Activated gamma-delta T cell (primary cell): Measurements from ENCODE around the gene RAB38.

Source experiments
- DNase-seq: peaks from one replicate; lab custom pipeline; 2025; lab: John Stamatoyannopoulos, UW
- total RNA-seq, 2 donors: gene quantifications; one replicate each; lab custom pipeline; 2026; lab: John Stamatoyannopoulos, UW

RAB38 gene
- 1.5 to 1.8 reads per million in 2 donors for total RNA-seq

GRCh38 chr11:88174709-88175568 is at the start of gene RAB38:
RAB38 (minus strand) TSS chr11:88175443; CDS start chr11:88175384, 59 bp downstream.
- DNase-seq = peak; percentile 8

DNA sequence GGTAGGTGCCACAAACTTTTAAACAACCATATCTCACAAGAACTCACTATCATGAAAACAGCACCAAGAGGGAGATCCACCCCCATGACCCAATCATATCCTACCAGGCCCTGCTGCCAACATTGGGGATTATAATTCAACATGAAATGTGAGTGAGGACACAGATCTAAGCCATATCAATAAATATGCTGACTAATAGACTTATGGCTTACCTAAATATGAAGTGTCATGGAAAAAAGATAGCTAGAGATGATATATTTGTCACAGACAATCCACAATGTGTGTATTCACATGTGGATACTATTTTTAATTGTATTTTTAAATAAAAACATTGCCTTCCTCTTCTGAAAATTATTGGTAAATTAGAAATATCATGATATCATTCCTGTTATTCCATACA is 38.2 kb upstream of the RAB38 start:
- DNase-seq = no peak

DNA sequence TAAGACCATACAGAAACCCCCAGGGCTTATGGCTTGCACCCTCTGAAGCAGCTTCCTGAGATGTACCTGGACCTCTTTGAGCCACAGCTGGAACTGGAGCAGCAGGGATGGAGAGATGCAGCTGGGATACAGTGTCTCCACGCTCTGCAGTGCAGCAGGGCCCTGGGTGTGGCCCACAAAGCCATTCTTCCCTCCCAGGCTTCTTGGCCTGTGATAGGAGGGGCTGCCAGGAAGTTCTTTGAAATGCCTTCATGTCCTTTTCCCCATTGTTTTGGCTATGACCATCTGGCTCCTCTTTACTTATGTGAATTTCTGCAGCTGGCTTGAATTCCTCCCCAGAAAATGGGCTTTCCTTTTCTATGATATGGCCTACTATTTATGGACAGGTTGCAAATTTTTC is 37.1 kb upstream of the RAB38 start:
- no peak for DNase-seq

- DNase-seq = no peak
Measured at GRCh38 chr11:88208745-88209144, 33.5 kb upstream of the RAB38 start.

GRCh38 chr11:88206751-88207150 is 31.5 kb upstream of the RAB38 start:
- no peak for DNase-seq

- no peak for DNase-seq
Measured at GRCh38 chr11:88204353-88204752, 29.1 kb upstream of the RAB38 start.

DNA sequence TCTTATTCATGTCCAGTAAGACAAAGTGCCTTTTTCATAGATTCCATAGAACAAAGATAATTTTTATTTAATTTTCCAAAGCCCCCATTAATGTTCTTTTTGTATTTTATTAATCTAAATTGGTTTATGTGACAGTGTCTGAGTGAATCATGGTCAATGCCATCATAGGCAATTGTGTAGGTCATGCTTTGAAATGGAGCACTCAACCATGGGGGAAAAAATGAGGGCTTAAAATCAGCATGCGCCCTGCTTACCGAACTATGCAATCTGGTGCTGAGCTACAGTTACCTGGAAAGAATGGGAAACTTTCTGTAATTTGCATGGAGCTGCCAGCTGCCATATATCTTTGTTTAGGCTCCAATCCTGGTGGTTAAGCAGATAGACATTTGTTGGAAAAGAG is 28.4 kb upstream of the RAB38 start:
- DNase-seq = no peak

- DNase-seq = no peak
Measured at GRCh38 chr11:88202498-88202897, 27.3 kb upstream of the RAB38 start.

GRCh38 chr11:88196393-88196792 is 21.1 kb upstream of the RAB38 start:
- DNase-seq = no peak

- no peak for DNase-seq
Measured at GRCh38 chr11:88195908-88196307, 20.7 kb upstream of the RAB38 start.

DNA sequence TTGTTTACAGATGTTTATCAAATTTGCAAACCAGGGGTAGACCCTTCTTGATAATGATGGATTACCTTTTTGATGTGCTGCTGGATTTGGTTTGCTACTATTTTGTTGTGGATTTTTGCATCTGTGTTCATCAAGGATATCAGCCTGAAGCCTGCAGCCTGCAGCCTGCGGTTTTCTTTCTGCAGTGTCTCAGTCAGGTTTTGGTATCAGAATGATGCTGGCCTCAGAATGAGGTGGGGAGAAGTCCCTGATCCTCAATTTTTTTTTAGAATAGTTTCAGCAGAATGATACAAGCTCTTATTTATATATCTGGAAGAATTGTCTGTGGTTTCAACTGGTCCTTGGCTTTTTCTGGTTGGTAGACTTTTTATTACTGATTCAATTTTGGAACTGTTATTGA is 19.7 kb upstream of the RAB38 start:
- DNase-seq = no peak

GRCh38 chr11:88193278-88193677 is 18.0 kb upstream of the RAB38 start:
- no peak for DNase-seq

- DNase-seq = no peak
Measured at GRCh38 chr11:88188932-88189253, 13.7 kb upstream of the RAB38 start.

DNA sequence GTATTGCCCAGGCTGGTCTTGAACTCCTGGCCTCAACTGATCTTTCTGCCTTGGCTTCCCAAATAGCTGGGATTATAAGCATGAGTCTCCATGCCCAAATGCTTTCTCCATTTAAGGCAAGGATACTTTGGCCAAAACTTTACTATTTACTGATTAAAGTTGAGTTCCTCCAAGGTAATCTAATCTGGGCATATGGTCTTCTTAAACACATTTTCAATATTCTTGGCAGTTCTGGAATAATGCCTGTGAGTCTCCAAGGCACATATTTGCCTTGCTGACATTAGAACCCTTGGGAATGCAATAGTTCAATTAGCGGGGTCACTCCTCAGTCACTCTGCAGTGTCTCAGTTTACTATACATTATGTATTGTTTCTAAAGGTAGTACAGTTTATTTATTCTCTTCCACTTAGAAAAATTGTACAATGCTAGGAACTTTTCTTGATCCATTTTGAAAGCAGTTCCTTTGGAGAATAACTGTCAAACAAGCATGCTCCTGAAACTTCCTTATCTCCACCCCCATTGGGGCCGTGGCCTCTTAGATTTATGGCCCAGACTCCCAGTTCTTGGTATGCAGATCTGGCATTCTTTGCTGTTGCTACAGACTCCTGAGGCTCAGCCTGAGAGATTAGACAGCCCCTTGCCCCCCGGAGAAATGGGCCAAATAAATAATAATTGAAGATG is 13.1 kb upstream of the RAB38 start:
- DNase-seq = no peak

DNA sequence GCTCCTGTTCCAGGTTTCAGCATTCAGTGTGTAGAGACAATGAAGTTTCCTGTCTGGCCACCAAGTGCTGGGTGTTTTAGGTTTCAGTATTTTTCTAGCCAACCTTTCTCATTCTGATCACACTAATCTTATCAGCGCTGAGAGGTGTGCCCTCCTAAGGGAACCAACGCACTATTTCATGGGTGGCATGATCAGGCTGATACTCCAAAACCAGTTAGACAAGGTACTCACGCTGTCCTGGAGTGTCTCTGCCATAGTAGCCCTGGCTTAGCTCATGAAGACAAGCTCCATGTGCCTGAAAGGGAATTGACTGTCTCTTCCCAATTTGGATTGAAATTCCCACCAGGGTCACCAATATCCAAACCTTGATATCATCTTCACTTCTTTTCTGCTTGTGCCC is 8.0 kb upstream of the RAB38 start:
- no peak for DNase-seq

DNA sequence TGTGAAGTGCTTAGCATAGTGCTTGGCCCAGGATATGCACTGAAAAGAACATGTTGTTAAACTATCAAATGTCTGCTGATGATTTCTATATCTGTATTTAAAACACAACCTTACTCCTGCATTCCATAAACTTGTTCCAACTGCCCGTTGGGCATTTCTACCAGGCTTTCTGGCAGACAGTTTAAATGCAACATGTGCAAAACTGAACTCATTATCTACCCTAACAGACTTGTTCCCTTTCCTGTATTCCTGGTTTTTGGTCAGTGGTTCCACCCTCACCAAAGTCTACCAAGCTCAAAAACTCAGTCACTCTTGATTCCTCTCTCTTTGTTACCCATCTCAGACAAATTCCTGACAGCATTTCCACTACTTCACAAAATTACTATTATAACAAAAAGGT is 6.5 kb upstream of the RAB38 start:
- DNase-seq = no peak

- DNase-seq = no peak
Measured at GRCh38 chr11:88179971-88180629, 4.9 kb upstream of the RAB38 start.

GRCh38 chr11:88179141-88179540 is 3.9 kb upstream of the RAB38 start:
- DNase-seq = no peak

GRCh38 chr11:88178191-88178590 is 2.9 kb upstream of the RAB38 start:
- DNase-seq = no peak

- DNase-seq = no peak
Measured at GRCh38 chr11:88175569-88176075, 379 bp upstream of the RAB38 start.

DNA sequence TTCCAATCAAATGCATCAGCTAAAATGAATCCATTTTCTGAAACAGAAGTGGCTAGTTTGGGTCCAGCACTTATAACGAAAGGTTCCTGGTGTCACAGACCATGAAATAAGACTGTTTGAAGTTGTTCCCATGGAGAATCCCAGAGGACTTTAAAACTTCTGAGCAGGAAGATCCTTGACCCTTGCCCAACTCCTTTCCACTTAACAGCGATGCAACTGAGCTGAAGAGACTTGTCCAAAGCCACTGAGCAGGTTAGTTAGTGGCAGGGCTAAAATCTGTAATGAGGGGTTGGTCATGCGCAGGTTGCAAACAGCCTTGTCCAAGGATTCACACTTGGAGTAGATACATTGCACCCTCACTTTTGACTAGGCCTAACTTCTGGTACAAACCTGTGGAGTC is 1.3 kb downstream of the RAB38 start:
- DNase-seq = no peak

- DNase-seq = no peak
Measured at GRCh38 chr11:88171982-88172381, 3.3 kb downstream of the RAB38 start.

DNA sequence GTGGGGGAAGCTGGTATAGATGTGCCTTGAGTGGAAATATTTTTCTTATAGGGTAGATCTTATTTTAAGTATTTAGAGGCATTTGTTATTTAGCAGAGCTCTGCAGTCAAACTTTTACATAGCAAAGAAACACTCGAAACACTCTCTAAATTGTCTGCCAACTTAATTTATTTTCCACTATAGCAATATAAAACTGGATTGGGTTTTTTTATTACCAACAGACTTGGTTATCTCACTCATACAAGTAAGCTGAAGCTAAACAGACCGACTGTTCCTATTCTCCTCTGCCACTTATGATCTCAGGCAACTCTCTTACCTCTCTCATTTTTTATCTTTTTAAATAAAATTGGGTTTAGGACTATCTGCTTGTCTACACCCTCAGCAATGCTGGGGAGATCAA is 4.6 kb downstream of the RAB38 start:
- DNase-seq = no peak
